Islet precursor cell (in vitro differentiated cells): ENCODE measurements around the gene ZNF418.

ENCODE experiments used
- DNase-seq: peaks from one replicate; pipeline ENCODE4 v3.0.0-alpha.2; 2018

The ZNF418 gene

DNA sequence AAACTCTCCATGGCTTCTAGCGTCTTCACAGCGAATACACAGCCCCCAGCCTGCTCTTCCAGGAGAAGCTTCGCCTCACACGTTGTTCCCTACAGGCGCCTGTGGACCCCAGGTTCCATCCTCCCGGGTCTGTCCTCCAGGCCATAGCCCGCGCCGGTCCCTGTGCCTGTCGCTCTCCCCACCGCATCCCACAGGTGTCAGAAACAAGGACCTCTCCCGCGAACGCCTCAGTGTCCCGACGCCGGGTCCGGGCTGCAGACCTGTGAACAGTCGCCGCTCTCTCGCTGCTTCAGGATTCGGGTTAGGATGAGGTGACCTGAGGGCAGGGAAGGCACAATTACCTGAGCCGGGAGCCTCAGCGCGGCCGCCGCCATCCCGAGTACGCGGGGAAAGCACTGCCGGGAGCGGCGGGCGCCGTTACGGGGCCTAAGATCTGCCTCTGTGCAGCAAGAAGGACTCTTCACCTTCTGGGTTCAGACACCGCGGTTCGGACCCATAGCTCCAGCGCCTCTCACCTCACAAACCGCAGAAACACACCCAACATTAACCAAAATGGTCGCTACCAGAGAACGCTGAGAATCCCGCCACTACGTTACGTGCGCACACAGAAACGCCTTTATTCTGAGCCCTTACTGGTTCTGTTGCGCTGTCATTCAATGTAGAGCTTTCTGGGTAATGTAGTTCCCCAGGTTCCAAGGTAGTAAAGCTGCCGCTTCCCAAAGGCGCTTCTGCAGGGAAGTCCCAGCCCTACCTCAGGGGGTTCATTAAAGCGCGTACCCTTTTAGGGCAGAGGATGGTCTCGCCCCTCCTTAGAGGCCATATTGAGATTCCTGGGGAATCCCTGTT lies at the start of gene ZNF418:
Gene ZNF418, minus strand, starts transcription at position 583 of the 846 bp plus-strand sequence. CDS start 1,580 bp downstream, outside the sequence.
- peak; percentile 90 for DNase-seq

DNA sequence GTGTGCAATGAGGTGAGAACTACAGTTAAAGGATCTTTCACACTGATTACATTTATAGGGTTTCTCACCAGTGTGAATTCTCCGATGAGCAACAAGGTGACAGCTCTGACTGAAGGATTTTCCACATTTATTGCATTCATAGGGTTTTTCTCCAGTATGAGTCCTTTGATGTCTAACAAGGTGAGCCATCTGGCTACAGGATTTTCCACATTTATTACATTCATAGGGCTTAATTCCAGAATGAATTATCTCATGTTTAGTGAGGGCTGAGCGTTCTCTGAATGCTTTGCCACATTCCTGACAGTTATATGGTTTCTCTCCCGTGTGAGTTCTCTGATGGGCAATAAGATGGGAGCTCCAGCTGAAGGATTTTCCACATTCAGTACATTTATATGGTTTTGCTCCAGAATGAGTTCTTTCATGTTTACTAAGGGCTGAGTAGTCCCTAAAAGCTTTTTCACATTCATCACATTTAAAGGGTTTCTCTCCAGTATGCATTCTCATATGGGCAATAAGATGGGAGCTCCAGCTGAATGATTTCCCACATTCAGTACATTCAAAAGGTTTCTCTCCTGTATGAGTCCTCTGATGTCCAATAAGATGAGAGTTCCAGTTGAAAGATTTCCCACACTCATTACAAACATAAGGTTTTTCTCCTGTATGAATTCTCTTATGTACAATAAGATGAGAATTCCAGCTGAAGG lies 43.5 kb upstream of the ZNF418 start:
- DNase-seq: no peak

DNA sequence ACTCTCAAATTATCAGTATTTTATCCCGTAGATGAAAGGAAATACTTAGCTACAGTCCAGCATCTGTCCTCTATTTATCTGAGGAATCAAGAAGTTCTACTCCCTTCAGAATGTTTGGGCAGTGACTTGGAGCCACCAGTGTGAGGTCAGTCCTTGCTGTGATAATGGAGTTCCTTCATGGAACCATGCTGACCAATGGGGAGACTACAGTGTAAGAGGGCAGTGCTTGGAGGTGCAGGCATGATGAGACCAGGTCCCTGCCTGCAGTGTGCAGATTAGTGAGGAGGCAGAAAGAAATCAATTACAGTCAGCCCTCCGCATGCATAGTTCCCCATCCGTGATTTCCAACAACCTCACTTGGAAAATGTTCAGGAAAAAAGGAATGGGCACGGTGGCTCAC lies 39.2 kb upstream of the ZNF418 start, which contains the start of gene C19orf18:
Gene C19orf18, minus strand, starts transcription at position 101 of the 400 bp plus-strand sequence. CDS start 102 bp downstream, outside the sequence.
- DNase-seq: no peak

DNA sequence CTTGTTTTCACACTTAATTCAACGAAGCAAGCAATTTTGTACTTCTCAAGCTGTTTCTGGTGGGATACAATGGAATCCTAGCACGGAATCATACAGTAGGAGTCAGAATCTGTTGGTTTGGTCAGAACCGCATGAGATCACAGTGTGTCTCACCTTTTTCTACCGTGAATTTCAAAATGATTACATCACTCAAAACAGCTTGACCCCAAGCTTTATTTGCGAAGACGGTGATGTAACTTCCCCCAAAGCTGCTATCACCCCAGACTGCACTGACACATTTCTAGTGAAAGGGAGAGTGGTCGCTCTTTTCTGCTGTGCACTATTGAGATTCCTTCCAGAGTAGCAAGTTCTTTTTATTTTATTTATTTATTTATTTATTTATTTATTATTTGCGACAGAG lies 29.6 kb upstream of the ZNF418 start:
- no peak for DNase-seq

DNA sequence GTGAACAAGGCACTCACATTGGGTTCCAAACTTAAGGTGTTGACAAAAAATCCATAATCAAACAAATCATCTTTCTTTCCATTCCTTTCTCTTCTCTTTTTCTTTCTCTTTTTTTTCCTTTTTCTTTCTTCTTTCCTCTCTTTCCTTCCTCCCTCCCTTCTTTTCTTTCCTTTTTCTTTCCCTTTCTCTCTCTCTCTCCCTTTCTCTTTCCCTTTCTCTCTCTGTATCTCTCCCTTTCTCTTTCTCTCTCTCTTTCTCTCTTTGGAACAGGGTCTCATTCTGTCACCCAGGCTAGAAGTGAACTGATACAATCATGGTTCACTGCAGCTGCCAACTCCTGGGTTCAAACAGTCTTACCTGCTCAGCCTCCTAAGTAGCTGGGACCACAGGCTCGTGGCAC lies 26.6 kb upstream of the ZNF418 start:
- no peak for DNase-seq

DNA sequence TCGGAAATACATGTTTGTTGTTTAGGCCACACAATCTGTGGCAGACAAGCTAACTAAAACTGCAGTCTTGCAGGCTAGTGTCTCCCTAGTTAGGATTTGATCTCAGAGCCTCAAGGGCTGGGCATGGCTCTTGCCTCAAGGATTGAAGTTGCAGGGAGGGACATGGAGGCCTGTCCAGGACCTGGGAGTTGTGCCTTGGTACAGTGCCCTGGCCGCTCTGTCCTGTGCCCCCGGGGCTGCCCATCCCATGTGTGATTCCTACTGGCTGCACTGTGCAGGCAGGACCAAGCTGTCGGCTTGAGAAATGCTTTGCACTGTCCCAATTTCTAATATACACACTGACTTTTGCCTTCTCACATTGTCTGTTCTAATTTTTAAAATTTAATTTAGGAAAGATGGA lies 19.8 kb upstream of the ZNF418 start:
- no peak for DNase-seq

DNA sequence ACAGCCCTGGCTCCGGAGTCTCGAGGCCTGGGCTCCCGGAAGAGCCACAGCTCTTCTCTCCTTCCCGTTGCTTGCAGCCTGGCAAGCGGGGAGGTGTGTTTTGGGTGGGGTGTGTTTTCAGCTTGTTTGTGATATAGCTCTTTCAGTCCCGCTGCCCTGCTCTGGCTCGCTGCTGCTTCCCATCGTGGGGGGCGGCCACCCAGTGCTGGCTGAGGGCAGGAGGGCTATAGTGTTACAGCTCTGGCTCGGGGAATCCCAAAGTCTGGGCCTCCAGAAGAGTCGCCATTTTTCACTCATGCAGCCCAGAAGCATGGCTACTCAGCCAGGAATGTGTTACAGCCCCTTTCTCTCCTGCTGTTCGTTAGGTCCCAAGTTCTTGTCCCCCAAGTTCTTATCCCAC lies 14.5 kb upstream of the ZNF418 start:
- DNase-seq: no peak

DNA sequence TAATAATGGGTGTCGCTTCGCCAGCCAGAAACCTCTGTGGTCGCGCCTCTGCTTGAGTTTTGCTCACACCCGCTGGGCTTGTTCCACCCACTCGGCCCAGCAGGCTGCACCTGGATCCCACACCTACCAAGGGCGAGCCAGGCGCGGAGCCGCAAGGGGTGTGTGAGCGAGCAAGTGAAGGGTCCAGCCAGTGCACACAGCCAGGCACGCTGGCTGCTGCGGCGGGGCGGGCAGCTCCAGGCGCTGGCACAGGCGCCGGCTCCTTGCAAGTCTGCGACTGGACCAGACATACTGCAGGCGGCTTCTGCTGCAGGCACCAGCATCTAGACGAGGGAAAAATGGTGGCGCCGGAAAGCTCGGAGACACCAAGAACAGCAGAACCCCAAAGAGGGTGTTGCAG lies 14.1 kb upstream of the ZNF418 start:
- no peak for DNase-seq

DNA sequence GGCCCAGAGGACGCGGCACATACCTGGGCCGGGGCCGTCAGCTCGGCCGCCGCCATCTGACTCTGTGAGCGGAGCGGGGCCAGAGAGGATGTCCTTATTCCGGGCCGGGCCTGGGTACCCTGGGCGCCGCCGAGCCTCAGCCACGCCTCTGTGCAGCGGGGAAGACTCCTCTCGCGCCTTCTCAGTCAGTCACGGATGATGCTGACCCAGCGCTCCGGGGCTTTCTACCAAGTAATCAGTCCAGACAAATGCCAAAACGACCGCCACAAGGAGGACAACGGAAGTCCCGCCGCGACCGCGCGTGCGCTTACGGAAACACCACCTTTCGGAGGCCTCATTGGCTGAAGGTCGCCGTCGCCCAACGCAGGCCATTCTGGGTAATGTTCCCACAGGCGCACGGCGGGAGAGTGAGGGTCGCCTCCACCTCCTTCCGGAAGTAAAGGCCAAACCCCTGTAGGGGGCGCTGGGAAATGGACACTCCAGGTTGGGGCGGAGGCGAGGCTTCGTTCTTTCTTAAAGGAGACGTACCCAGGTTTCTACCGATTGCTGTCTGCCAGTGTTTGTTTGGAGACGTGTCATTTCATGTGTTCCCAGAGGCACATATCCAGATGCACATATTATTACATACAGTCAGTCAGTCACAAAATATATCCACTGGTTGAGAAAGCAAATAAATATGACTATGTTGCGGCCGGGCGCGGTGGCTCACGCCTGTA lies 12.4 kb upstream of the ZNF418 start, which contains the start of gene ZNF256:
Gene ZNF256, minus strand, starts transcription at position 288 of the 716 bp plus-strand sequence. Its CDS starts 232 bp downstream, at position 56.
- DNase-seq: peak; percentile 98

DNA sequence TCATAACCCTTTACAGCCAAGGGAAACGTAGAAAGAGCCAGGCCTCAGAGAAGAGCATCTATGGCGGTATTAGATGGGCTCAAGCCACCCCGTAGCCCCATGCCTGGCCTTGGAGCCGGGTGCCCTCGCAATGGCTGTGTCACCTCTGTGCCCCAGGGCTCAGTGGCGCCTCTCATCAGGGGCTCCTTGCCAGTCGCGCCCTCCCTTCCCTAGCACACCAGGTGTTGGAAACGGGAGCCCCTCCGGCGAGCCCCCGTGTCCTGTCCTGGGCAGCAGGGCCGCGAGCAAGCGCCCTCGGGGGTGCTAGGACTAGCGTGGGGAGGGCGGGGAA lies 11.9 kb upstream of the ZNF418 start:
- no peak for DNase-seq

DNA sequence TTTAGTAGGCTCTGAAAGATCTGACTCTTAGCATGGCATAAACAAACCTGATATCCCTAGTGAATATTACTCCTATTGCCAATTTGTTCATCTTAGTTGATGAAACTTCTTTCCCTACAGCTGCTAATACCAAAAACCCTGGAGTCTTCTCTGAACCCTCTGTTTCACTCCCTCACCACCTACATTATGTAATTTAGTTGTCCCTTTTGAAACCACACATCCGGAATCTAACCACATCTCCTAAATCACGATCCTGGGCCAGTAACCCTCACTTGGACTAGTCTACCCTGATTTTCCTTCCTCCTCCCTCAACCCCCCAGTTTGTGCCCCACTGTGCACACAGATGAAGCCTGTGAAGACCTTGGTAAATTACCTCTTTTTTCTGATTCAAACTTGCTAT lies 11.1 kb upstream of the ZNF418 start:
- no peak for DNase-seq

DNA sequence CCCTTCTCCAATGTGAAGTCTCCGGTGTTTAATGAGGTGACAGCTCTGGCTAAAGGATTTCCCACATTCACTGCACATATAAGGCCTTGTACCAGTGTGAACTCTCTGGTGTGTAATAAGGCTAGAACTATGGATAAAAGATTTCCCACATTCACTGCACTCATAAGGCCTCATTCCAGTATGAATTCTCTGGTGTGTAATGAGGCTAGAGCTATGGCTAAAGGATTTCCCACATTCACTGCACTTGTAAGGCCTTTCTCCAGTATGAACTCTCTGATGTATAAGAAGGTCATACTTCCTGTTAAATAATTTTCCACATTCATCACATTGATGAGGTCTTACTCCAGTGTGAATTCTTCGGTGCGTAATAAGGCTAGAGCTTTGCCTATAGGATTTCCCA lies 6.4 kb upstream of the ZNF418 start:
- no peak for DNase-seq

DNA sequence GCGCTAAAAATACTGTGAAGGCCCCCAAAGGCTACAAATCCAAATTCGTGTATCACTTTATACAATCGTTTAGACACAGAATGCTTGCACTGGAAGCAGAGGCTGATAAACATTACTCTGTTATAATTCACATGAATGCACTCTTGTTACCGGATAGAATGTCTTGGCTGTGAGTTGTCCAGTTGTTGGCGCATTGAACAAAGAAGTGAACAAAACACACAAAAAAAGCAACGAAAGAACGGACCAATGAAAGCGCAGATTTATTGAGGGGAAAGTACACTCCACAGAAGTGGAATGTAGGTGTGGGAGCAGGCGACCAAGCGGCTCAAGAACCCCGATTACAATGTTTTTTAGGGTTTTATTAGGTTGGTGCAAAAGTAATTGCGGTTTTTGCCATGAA lies 529 bp upstream of the ZNF418 start:
- DNase-seq: no peak

DNA sequence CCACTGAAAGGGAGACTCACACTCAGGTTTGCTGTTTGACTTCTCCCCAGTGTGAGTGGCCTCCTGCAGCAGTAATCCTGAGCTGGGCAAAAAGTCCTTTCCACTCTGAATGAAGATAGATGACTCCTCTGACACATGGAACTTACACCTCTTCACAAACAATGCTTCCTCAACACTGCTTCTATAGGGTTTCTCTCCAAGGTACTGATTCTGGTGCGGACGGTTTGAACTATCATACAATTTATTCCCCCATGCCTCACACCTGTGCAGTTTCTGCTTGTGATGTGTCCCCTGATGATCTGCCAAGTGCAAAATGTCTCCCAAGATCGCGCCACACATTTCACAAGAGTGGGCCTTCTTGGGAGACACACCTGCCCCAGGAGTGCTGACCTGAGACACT lies 7.6 kb downstream of the ZNF418 start:
- no peak for DNase-seq

DNA sequence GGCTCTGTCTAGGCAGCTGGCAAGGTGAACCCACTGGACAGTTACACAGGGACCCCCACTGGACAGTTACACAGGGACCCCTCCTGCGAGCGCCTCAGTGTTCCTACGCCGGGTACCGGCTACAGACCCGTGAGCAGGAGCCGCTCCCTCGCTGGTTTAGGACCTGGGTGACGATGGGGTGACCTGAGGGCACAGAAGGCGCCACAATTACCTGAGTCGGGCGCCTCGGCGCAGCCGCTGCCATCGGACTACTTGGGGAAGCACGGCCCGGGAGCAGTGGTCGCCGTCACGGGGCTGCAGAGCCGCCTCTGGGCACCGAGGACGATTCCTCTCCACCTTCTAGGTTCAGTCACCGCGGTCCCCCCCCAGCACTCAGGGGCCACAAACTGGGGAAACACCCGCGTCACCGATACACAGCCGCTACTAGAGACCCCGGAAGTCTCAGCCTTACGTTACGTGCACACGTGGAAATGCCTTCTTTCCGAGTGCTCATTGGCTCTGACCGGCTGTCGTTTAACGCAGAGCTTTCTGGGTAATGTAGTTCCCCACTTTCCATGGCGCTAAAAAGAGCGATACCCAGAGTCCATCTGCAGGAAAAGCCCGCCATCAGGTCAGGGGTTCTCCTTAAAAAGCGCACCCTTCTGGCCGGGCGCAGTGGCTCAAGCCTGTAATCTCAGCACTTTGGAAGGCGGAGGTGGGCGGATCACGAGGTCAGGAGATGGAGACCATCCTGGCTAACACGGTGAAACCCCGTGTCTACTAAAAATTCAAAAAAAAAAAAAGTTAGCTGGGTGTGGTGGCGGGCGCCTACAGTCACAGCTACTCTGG lies 18.8 kb downstream of the ZNF418 start, which contains the start of gene ZNF417:
Gene ZNF417, minus strand, starts transcription at position 425 of the 828 bp plus-strand sequence. Its CDS starts 181 bp downstream, at position 244.
- DNase-seq: peak; percentile 98

DNA sequence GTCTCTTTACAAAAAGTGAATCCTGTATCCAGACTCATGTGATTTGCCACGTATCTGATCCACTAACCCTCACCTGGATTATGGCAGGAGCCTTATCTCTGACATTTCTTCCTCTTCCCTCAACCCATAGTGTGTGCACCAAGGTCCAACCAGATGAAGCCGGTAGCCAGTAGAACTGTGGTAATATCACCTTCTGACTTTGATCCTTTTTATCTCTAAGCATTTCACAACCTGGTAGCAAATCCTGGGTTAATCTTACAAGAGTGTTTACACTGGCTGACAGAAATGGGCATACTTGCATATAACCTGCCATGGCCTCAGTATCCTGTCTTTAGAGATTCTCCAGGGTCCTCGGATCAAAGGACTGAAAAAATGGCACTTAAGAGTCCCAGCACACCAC lies 20.7 kb downstream of the ZNF418 start:
- no peak for DNase-seq

DNA sequence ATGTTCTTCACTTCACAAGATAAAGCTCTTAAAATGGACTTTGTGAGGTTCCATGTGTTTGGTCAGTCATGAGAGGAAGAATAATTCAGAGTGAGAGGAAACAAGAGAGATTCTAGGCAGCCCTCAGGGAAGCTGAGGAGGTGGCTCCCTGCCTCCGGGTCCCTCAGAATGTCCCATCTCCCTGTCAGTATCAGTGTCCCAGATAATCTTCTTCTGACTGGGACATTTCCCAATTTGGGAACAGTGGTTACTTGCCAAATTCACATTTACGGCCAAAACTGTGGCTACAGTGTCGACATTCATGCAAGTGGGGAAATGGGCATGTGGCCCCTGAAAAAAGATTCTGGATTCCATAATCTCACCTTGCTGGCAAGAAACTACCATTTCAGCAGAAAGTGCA lies 27.8 kb downstream of the ZNF418 start:
- no peak for DNase-seq

DNA sequence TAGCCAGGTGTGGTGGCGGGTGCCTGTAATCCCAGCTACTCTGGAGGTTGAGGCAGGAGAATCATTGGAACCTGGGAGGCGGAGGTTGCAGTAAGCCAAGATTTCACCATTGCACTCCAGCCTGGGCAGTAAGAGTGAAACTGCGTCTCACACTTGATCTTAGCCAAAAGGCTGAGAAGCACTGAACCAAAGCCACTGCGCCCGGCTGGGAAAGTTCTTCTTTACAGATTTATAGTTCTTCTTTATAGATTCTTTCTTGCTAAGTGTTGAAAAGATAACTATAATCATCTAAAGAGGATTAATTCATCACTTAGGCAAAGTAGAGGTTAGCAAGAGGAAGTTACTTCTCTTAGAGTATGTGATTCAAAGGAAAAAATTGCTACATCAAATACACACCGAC lies 29.9 kb downstream of the ZNF418 start:
- no peak for DNase-seq

DNA sequence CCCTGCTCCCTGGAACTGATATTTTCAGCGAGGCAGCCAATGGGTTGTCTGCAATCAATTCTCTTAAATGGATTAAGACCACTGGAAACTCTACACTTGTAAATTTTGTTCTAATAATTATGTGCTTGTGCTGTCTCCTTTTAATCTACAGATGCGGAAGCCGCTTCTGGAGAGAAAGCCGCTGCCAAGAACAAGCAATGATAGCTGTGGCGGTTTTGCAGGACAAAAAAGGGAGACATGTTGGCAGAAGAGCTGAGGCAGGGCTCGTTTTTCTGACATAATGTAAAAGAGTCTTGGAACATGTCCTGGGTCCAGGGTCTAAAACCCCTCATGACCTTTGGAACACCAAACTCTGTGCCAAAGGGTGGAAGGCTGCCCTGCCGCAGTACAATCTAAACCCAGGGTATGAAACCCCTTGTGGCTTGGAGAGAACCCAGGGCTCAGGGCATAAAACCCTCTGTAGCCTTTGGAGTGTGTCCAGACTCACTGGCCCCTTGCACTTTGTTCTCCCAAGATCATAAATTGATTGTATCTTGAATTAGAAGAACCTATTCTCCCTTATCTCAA lies 31.5 kb downstream of the ZNF418 start:
- DNase-seq: no peak

DNA sequence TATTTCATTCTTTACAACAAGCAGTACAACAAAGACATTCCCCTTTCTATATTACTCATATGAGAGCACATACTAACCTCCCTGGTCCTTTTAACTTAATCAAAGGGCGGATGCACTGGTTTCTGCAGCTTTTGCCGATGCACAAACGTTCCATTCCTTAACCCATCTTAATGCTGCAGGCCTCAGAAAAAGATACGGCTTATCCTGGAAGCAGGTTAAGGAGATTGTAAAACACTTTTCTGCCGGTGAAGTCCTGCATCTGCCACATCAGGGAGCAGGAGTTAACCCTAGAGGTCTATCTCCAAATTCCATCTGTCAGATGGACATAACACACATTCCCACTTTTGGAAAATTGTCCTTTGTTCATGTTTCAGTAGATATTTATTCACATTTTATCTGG lies 34.9 kb downstream of the ZNF418 start:
- no peak for DNase-seq

DNA sequence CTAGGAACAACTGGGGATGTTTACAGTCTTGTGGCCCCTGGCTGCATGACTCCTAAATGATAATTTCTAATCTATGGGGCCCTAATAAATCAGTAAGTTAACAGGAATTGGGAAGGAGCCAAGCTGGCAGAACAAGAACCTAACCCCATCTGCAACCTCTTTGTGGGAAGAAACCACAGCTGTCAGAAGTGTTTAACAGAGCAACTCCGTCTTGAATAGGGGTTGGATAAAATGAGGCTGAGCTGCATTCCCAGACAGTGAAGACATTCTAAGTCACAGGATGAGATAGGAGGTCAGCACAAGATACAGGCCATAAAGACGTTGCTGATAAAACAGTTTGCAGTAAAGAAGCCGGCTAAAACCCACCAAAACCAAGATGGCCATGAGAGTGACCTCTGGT lies 44.5 kb downstream of the ZNF418 start:
- peak; percentile 84 for DNase-seq

DNA sequence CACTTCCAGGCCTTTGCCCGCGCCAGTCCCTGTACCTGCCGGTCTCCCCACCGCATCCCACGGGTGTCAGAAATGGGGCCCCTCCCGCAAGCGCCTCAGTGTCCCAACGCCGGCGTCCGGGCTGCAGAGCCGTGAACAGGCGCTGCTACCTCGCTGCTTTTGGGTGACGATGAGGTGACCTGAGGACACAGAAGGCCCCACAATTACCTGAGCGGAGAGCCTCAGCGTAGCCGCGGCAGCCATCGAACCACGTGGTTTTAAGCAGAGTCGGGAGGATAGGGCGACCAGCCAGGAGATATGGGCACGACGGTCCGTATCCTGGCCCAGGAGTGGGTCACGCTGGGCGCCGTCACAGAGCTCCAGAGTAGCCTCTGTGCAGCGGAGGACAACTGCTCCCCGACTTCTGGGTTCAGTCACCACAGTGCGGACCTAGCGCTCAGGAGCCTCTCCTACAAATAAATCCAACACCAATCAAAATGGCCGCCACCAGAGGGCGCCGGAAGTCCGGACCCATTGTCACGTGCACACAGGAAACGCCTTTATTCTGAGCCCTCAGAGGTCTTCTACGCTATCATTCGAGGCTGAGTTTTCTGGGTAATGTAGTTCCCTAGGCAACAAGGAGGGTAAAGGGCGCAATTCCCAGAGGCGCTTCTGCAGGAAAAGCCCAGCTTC lies 46.5 kb downstream of the ZNF418 start, which contains the start of gene ZNF814:
Gene ZNF814, minus strand, starts transcription at position 478 of the 672 bp plus-strand sequence. Its CDS starts 235 bp downstream, at position 243.
- DNase-seq: peak; percentile 94
